MM.1S (cell line): ENCODE results near the gene PTCH2.

ENCODE experiments used
- DNase-seq: peaks from one replicate; pipeline ENCODE4 v3.0.0-alpha.2; 2015
- H2AFZ ChIP-seq: fragments of 300-600 bp; sonication (generic); 2 replicates; pipeline ENCODE4 v1.6.0; 2016; ENCODE audit warnings: antibody characterized with exemption, low read length
- H3F3A ChIP-seq: fragments of 300-600 bp; sonication (generic); 2 replicates; pipeline ENCODE4 v1.6.1; 2016; ENCODE audit warnings: mild to moderate bottlenecking, antibody characterized with exemption, low read length, moderate library complexity, mixed read lengths; ENCODE audit not compliant: insufficient read depth
- H3K27ac ChIP-seq: fragments of 300-600 bp; sonication (generic); 2 replicates; pipeline ENCODE4 v1.5.1; 2016; ENCODE audit warnings: mild to moderate bottlenecking, low read length
- H3K27me3 ChIP-seq: fragments of 300-600 bp; sonication (generic); replicated peaks from 2 replicates; pipeline ENCODE4 v1.6.0; 2016; ENCODE audit warnings: low read length; ENCODE audit not compliant: insufficient read depth
- H3K36me3 ChIP-seq: fragments of 300-600 bp; sonication (generic); replicated peaks from 2 replicates; pipeline ENCODE4 v1.6.1; 2016; ENCODE audit warnings: mild to moderate bottlenecking, low read length, mixed read lengths; ENCODE audit not compliant: insufficient read depth
- H3K4me1 ChIP-seq: fragments of 300-600 bp; sonication (generic); 2 replicates; pipeline ENCODE4 v1.6.1; 2016; ENCODE audit warnings: low read length, mixed read lengths
- H3K4me2 ChIP-seq: fragments of 300-600 bp; sonication (generic); 2 replicates; pipeline ENCODE4 v1.6.0; 2016; ENCODE audit warnings: low read depth, low read length
- H3K4me3 ChIP-seq: fragments of 300-600 bp; sonication (generic); 2 replicates; pipeline ENCODE4 v1.5.1; 2016; ENCODE audit warnings: low read length, mixed read lengths
- H3K79me2 ChIP-seq: fragments of 300-600 bp; sonication (generic); 2 replicates; pipeline ENCODE4 v1.6.1; 2016; ENCODE audit warnings: mixed run types, low read length, mixed read lengths
- H3K9ac ChIP-seq: fragments of 300-600 bp; sonication (generic); 2 replicates; pipeline ENCODE4 v1.6.1; 2016; ENCODE audit warnings: low read length, mixed read lengths
- H3K9me2 ChIP-seq: fragments of 300-600 bp; sonication (generic); replicated peaks from 2 replicates; pipeline ENCODE4 v1.6.1; 2016; ENCODE audit warnings: mild to moderate bottlenecking, low read length, mixed read lengths; ENCODE audit not compliant: insufficient read depth
- H3K9me3 ChIP-seq: fragments of 300-600 bp; sonication (generic); replicated peaks from 2 replicates; pipeline ENCODE4 v1.6.1; 2016; ENCODE audit warnings: mild to moderate bottlenecking, low read length, mixed read lengths; ENCODE audit not compliant: insufficient read depth
- H4K20me1 ChIP-seq: fragments of 300-600 bp; sonication (generic); 2 replicates; pipeline ENCODE4 v1.6.1; 2016; ENCODE audit warnings: mild to moderate bottlenecking, low read length, moderate library complexity, mixed read lengths; ENCODE audit not compliant: insufficient read depth
- EZH2 ChIP-seq: fragments of 300-600 bp; sonication (generic); optimal IDR thresholded peaks from 2 replicates; pipeline ENCODE3; 2017; ENCODE audit warnings: low read depth, mild to moderate bottlenecking, antibody characterized with exemption, low read length, mixed read lengths
- EZH2phosphoT487 ChIP-seq: fragments of 300-600 bp; sonication (generic); IDR thresholded peaks from 2 replicates; pipeline ENCODE4 v1.6.1; 2018; ENCODE audit warnings: antibody characterized with exemption, low read length
- TF ChIP-seq, protein P1 (sequence below): fragments of 300-600 bp; sonication (generic); IDR thresholded peaks from 2 replicates; pipeline ENCODE4 v1.5.1; 2016; ENCODE audit warnings: antibody characterized with exemption, low read length, mixed read lengths

Gene PTCH2

DNA sequence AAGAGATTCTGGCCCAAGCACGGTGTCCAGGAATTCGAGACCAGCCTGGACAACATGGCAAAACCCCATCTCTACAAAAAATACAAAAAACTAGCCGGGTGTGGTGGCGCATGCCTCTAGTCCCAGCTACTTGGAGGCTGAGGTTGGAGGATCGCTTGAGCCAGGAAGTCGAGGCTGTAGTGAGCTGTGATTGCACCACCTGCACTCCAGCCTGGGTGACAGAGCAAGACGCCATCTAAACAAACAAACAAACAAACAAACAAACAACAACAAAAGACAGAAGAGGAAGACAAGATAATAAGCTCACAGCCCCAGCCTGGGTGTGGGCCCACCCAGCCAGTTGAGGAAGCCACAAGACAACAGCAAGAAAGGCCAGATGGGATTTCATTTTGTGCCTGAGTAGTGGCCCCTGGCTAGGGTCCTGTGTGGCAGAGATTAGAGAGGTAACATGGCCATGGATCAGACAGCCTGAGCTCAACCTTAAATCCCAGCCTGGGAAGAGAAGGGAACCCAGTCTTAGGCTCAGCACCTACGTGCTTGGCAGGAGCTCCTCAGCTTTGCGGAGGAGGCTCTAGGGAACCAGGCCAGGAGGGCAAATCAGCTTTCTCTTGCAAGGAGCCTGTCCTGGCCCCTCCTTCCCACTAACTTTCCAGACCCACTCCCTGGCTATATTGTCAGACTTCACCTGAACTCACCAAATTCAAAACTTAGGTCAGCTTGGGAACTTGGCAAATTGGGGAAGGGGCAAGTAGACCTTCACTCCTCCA is 50.1 kb downstream of the PTCH2 start:
- Histone ChIP-seq H3K36me3 (no peaks in the 10 kb centered on the region), H2AFZ (no peak overlapping the region), H3K27me3 (no peaks in the 10 kb centered on the region), H3K4me1 (no peaks in the 10 kb centered on the region), H3K9me2 (no peaks in the 10 kb centered on the region), H3F3A (no peaks in the 10 kb centered on the region), H3K79me2 (no peaks in the 10 kb centered on the region), H3K27ac (no peak overlapping the region), H3K4me3 (no peak overlapping the region), H3K9me3 (no peaks in the 10 kb centered on the region), H4K20me1 (no peaks in the 10 kb centered on the region), H3K4me2 (no peak overlapping the region), H3K9ac (no peak overlapping the region)
- no peak for DNase-seq
- no peak for TF ChIP-seq EZH2phosphoT487
- TF ChIP-seq, protein P1, sequence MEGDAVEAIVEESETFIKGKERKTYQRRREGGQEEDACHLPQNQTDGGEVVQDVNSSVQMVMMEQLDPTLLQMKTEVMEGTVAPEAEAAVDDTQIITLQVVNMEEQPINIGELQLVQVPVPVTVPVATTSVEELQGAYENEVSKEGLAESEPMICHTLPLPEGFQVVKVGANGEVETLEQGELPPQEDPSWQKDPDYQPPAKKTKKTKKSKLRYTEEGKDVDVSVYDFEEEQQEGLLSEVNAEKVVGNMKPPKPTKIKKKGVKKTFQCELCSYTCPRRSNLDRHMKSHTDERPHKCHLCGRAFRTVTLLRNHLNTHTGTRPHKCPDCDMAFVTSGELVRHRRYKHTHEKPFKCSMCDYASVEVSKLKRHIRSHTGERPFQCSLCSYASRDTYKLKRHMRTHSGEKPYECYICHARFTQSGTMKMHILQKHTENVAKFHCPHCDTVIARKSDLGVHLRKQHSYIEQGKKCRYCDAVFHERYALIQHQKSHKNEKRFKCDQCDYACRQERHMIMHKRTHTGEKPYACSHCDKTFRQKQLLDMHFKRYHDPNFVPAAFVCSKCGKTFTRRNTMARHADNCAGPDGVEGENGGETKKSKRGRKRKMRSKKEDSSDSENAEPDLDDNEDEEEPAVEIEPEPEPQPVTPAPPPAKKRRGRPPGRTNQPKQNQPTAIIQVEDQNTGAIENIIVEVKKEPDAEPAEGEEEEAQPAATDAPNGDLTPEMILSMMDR: no peak
- no peak for TF ChIP-seq EZH2

DNA sequence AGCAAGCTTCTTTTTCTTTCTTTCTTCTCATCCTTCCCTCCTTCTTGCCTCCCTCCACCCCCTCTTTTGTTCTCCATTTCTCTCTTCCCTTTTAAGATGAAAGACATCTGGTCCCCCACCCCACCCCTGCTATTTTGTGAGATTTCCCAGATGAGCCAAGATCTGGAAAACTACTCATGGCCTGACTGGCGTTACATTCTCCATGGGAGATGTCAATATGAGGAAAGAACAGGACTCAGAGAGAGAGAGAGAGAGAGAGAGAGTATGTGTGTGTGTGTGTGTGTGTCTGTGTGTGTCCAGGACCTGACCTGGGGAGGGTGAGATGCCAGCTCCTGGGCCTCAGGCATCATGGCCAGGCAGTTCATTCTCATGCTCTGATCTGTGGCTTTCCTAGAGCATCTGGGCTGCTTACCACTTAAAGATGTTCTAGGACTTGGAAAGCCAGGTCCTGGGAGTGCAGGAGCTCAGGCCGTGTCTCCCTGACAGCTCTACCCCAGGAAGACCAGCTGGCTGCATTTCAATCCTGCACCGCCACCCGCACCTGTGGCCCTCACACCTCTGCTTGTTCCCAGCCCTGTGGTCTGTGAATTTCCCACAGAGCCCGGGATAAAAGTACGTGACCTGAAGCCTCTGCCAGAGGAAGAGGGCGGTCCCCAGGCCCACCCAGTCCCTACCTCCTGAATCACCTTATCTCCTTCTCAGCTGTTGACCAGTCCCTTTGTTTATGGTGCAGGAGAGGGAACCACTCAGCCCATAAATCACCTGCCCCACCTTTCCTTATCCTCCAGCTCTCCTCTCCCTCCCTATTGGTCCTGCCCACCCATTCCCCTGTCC is 51.9 kb downstream of the PTCH2 start:
- H3K27ac ChIP-seq: no peak overlapping the region
- no peak for DNase-seq
- no peaks in the 10 kb centered on the region for H3F3A ChIP-seq
- no peaks in the 10 kb centered on the region for H3K9me2 ChIP-seq
- TF ChIP-seq EZH2 (no peak), EZH2phosphoT487 (no peak)
- TF ChIP-seq, protein P1: no peak
- H4K20me1 ChIP-seq: no peaks in the 10 kb centered on the region
- no peaks in the 10 kb centered on the region for H3K36me3 ChIP-seq
- H3K79me2 ChIP-seq: no peaks in the 10 kb centered on the region
- no peaks in the 10 kb centered on the region for H3K27me3 ChIP-seq
- H3K4me1 ChIP-seq: no peaks in the 10 kb centered on the region
- H3K9ac ChIP-seq: no peak overlapping the region
- H3K9me3 ChIP-seq: no peaks in the 10 kb centered on the region
- no peak overlapping the region for H3K4me2 ChIP-seq
- no peak overlapping the region for H3K4me3 ChIP-seq
- no peak overlapping the region for H2AFZ ChIP-seq

DNA sequence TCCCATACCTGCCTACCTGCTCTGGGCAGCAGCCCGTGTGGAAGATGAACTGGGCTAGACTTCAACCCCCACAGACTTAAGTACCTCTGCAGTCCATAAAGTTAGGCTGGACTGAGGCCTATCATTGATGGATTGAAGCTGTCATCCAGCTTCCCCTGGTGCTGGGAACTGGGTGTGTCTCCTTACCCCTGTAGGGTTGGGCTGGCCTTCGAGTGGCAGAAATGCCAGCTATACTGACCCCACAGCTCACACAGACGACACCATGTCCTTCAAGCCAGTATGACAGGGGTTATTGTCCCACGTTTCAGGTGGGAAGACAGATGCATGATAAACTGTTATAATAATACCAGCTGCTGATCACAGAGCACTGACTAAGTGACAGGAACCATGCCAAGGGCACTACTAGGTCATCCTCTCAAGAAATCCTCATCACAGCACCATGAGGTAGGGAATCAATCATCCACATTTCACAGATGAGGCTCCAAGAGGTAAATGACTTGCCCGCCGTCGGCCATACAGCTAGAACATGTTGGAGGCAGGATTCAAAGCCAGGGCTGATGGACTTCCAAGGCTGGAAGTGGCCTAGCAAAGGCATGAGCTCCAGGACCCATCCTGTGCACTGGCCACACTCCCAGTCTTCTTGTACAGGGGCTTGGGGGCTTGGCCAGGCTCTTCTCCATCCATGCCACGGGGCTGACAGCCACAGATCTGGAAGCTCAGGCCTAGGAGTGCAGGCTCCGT is 54.8 kb downstream of the PTCH2 start, which contains the start of gene BEST4:
TSS of gene BEST4 (minus strand) at position 51 of the 741 bp plus-strand sequence. CDS start 465 bp downstream, outside the sequence.
- H3K27ac ChIP-seq: no peak within 1 kb of the TSS
- no peak for DNase-seq

More for the DNA sequence above, 54.8 kb downstream of the PTCH2 start, which contains the start of gene BEST4:
- no peak for TF ChIP-seq EZH2phosphoT487
- TF ChIP-seq EZH2: no peak
- TF ChIP-seq, protein P1: no peak
- no peaks in the 10 kb centered on the region for H3K27me3 ChIP-seq
- H3K4me3 ChIP-seq: no peak within 1 kb of the TSS
- no peaks in the 10 kb centered on the region for H4K20me1 ChIP-seq
- H3K79me2 ChIP-seq: no peaks in the 10 kb centered on the region
- peaks cover 2% of the 10 kb centered on the region; the same call in 1 of the 2 replicates for H3F3A ChIP-seq
- no peak within 1 kb of the TSS for H3K4me2 ChIP-seq
- H2AFZ ChIP-seq: no peak within 1 kb of the TSS
- H3K9ac ChIP-seq: no peak within 1 kb of the TSS
- H3K36me3 ChIP-seq: no peaks in the 10 kb centered on the region
- no peaks in the 10 kb centered on the region for H3K9me3 ChIP-seq
- no peaks in the 10 kb centered on the region for H3K9me2 ChIP-seq
- H3K4me1 ChIP-seq: peaks cover 8% of the 10 kb centered on the region; the same call in 1 of the 2 replicates
